GM18870 (cell line): ENCODE results near the gene FCRL4.

ENCODE experiments used
- ATAC-seq: cut with Tn5 transposase; IDR thresholded peaks from one replicate; pipeline ENCODE4 v1.9.1; 2021; ENCODE audit warnings: moderate library complexity; ENCODE audit not compliant: unreplicated experiment

FCRL4 gene

GRCh38 chr1:157597959-157598667 lies at the start of gene FCRL4:
TSS of gene FCRL4 (minus strand) at chr1:157598085. CDS start at chr1:157597944, 141 bp downstream.
- ATAC-seq, result peak; percentile 64

GRCh38 chr1:157646144-157646543 lies 48.3 kb upstream of the FCRL4 start:
- no peak for ATAC-seq

GRCh38 chr1:157641177-157641576 lies 43.3 kb upstream of the FCRL4 start:
- no peak for ATAC-seq

- ATAC-seq, result no peak
These were observed 41.9 kb upstream of the FCRL4 start for GRCh38 chr1:157639800-157640199.

GRCh38 chr1:157628773-157629172 lies 30.9 kb upstream of the FCRL4 start:
- no peak for ATAC-seq

GRCh38 chr1:157626099-157626498 lies 28.2 kb upstream of the FCRL4 start:
- no peak for ATAC-seq

GRCh38 chr1:157624471-157624870 lies 26.6 kb upstream of the FCRL4 start:
- ATAC-seq, result no peak

- no peak for ATAC-seq
These were observed 24.6 kb upstream of the FCRL4 start for GRCh38 chr1:157622471-157622870.

- ATAC-seq, result no peak
These were observed 20.3 kb upstream of the FCRL4 start for GRCh38 chr1:157618190-157618589.

- no peak for ATAC-seq
These were observed 2.4 kb upstream of the FCRL4 start for GRCh38 chr1:157600236-157600635.

- no peak for ATAC-seq
These were observed 1.5 kb downstream of the FCRL4 start for GRCh38 chr1:157596384-157596783.

- ATAC-seq, result peak; percentile 62
These were observed 2.5 kb downstream of the FCRL4 start for GRCh38 chr1:157595356-157595755.

- no peak for ATAC-seq
These were observed 11.9 kb downstream of the FCRL4 start for GRCh38 chr1:157585984-157586383.

- no peak for ATAC-seq
These were observed 13.4 kb downstream of the FCRL4 start for GRCh38 chr1:157584503-157584902.

- ATAC-seq, result no peak
These were observed 17.1 kb downstream of the FCRL4 start for GRCh38 chr1:157580828-157581210.

GRCh38 chr1:157580179-157580827 lies 17.6 kb downstream of the FCRL4 start:
- peak; percentile 43 for ATAC-seq

GRCh38 chr1:157577420-157577819 lies 20.5 kb downstream of the FCRL4 start:
- ATAC-seq, result no peak

GRCh38 chr1:157575744-157576143 lies 22.1 kb downstream of the FCRL4 start:
- no peak for ATAC-seq

GRCh38 chr1:157574836-157575235 lies 23.0 kb downstream of the FCRL4 start:
- ATAC-seq, result no peak

- ATAC-seq, result peak; percentile 50
These were observed 31.2 kb downstream of the FCRL4 start for GRCh38 chr1:157566484-157567300.

- peak; percentile 71 for ATAC-seq
These were observed 35.4 kb downstream of the FCRL4 start for GRCh38 chr1:157562515-157562914.

- no peak for ATAC-seq
These were observed 39.8 kb downstream of the FCRL4 start for GRCh38 chr1:157558119-157558518.
